Activated T-helper 2 cell treated with anti-CD3 and anti-CD28 coated beads, Interferon-gamma antibody, Interleukin-2, Interleukin-4, amounts not matched to agents 10 μg/mL and 5 μg/mL and 100 μg/mL, durations not matched to agents 14 hours and 24 hours and 36 hours (primary cell): ENCODE data around the gene PPP1R10. TPM values are rescaled to one million over a fixed set of nuclear protein-coding genes. Genes with fewer than 3 reads are reported as not detected.
A peak's percentile ranks its signal among the peaks of the same experiment; 100 is the strongest.

ENCODE experiments used
- DNase-seq: peaks from one replicate; pipeline ENCODE4 v3.0.0; 2021; ENCODE audit warnings: low spot score
- H3K27ac Mint-ChIP-seq: one replicate; pipeline ENCODE4 v1.8.0; 2021; ENCODE audit warnings: mixed read lengths
- H3K27me3 Mint-ChIP-seq: one replicate; pipeline ENCODE4 v1.8.0; 2021; ENCODE audit warnings: low read depth, mixed read lengths
- H3K36me3 Mint-ChIP-seq: one replicate; pipeline ENCODE4 v1.8.0; 2021; ENCODE audit warnings: low read depth, mixed read lengths
- H3K4me1 Mint-ChIP-seq: one replicate; pipeline ENCODE4 v1.8.0; 2021; ENCODE audit warnings: low read depth, mixed read lengths
- H3K4me3 Mint-ChIP-seq: one replicate; pipeline ENCODE4 v1.8.0; 2021; ENCODE audit warnings: low read depth, mild to moderate bottlenecking, moderate library complexity, mixed read lengths
- H3K9me3 Mint-ChIP-seq: one replicate; pipeline ENCODE4 v1.8.0; 2021; ENCODE audit warnings: mixed read lengths
- intact Hi-C: fragments of 100-400 bp; cut with micrococcal nuclease; formaldehyde crosslinking; loops from one replicate; pipeline ENCODE4 v1.15.1; 2023
- total RNA-seq: library from RNA; stranded (reverse); gene quantifications from 2 replicates; pipeline ENCODE4 v1.2.3, GENCODE V29; 2022

Gene PPP1R10
- total RNA-seq, 1 donor from 2014 or later, result 102 TPM

DNA sequence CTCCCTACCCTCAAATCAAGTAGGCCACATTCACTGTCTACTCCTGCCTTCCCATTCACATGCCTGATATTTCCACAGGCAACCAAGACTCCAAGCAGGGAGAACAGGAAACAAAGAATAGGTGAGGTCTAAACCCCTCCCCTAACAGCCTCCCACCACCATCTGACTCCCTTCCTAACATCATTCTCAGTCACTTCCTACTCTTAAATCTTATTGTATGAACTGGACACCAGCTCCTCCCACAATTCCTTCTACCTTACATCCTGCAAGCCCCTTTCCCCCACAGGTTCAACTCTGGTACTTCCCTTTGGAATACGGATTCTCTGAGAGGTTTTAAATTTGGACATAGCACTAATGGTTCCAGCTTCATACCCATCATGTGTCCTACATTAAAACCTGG lies 28.9 kb upstream of the PPP1R10 start:
- Mint-ChIP-seq H3K27ac (no peak overlapping the region), H3K36me3 (peaks cover 40% of the 10 kb centered on the region), H3K9me3 (no peaks in the 10 kb centered on the region), H3K4me3 (peak overlapping the region; percentile 88), H3K27me3 (no peaks in the 10 kb centered on the region), H3K4me1 (peaks cover 22% of the 10 kb centered on the region)
- intact Hi-C loops, result no loop called here
- no peak for DNase-seq

DNA sequence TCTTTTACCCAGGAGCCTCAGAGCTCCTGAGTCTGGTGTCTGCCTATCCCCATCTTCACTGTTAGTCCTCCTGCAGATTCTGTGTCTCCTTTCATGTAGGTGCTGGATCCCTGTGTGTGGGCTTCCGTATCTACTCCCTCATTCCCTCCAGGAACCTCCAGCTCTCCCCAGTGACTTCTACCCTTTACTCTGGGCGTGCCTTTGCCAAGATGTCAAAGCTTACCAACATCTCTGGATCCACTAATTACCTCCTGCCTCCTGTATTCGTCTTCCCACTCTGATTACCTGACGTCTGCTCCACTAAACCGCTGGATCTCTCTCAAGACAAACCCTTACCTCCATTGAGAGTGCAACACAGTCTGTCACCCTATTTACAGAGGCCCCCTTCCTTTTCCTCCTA lies 27.7 kb upstream of the PPP1R10 start:
- DNase-seq, result no peak
- Mint-ChIP-seq H3K36me3 (peaks cover 39% of the 10 kb centered on the region), H3K27ac (no peak overlapping the region), H3K27me3 (no peaks in the 10 kb centered on the region), H3K4me1 (peaks cover 26% of the 10 kb centered on the region), H3K9me3 (no peaks in the 10 kb centered on the region), H3K4me3 (no peak overlapping the region)
- intact Hi-C loops, result no loop called here

DNA sequence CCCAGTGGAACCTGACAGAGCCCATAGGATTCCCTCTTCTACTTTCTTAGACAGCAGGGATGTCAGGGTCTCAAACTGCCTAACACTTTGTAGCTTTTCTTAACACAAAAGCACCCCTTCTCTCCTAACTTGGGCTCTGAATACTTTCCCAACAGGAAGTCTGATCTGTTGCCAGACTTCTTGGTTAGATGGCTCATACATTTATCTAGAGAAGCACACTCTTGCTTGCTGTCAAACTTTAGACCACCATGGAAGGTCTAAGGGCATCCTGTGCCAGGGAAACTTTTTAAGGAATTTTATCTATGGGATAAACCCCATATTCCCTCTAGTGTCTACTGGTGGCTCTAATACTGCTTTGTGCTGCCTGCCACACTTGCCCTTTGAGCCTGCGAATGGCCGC lies 26.6 kb upstream of the PPP1R10 start:
- no peak for DNase-seq
- Mint-ChIP-seq H3K27ac (no peak overlapping the region), H3K4me1 (peaks cover 26% of the 10 kb centered on the region), H3K36me3 (peaks cover 35% of the 10 kb centered on the region), H3K4me3 (no peak overlapping the region), H3K27me3 (no peaks in the 10 kb centered on the region), H3K9me3 (no peaks in the 10 kb centered on the region)
- intact Hi-C loops, result no loop called here

- Mint-ChIP-seq H3K4me3 (no peak overlapping the region), H3K27me3 (no peaks in the 10 kb centered on the region), H3K27ac (no peak overlapping the region), H3K4me1 (peaks cover 13% of the 10 kb centered on the region), H3K9me3 (no peaks in the 10 kb centered on the region), H3K36me3 (peaks cover 34% of the 10 kb centered on the region)
- intact Hi-C loops, result no loop called here
- no peak for DNase-seq
These were observed 24.0 kb upstream of the PPP1R10 start for GRCh38 chr6:30641048-30641447.

GRCh38 chr6:30640481-30640880 lies 23.4 kb upstream of the PPP1R10 start:
- peaks cover 8% of the 10 kb centered on the region for H3K4me1 Mint-ChIP-seq
- H3K4me3 Mint-ChIP-seq, result no peak overlapping the region
- DNase-seq, result no peak
- H3K36me3 Mint-ChIP-seq, result peaks cover 34% of the 10 kb centered on the region
- H3K27ac Mint-ChIP-seq, result no peak overlapping the region
- H3K9me3 Mint-ChIP-seq, result no peaks in the 10 kb centered on the region
- intact Hi-C loops, result no loop called here
- H3K27me3 Mint-ChIP-seq, result no peaks in the 10 kb centered on the region

GRCh38 chr6:30635834-30636233 lies 18.8 kb upstream of the PPP1R10 start:
- Mint-ChIP-seq H3K36me3 (peaks cover 32% of the 10 kb centered on the region), H3K27me3 (no peaks in the 10 kb centered on the region), H3K4me1 (peaks cover 6% of the 10 kb centered on the region), H3K4me3 (no peak overlapping the region), H3K27ac (no peak overlapping the region), H3K9me3 (no peaks in the 10 kb centered on the region)
- intact Hi-C loops, result no loop called here
- DNase-seq, result no peak

GRCh38 chr6:30626484-30627366 lies 9.7 kb upstream of the PPP1R10 start, which contains the start of gene ATAT1:
Gene ATAT1, plus strand, starts transcription at chr6:30626874.
- peak; percentile 83 for DNase-seq
- intact Hi-C loops, result loop anchor here (1.0 kb wide), 2 partner anchors 8 to 21 kb away; partner anchors contain the start of gene C6orf136
- H3K27me3 Mint-ChIP-seq, result no peaks in the 10 kb centered on the region
- H3K27ac Mint-ChIP-seq, result peak within 1 kb of the TSS; percentile 98
- H3K4me3 Mint-ChIP-seq, result peak within 1 kb of the TSS; percentile 96
- no peaks in the 10 kb centered on the region for H3K9me3 Mint-ChIP-seq
- peaks cover 26% of the 10 kb centered on the region for H3K4me1 Mint-ChIP-seq
- peaks cover 49% of the 10 kb centered on the region for H3K36me3 Mint-ChIP-seq

GRCh38 chr6:30625511-30625910 lies 8.5 kb upstream of the PPP1R10 start:
- H3K27me3 Mint-ChIP-seq, result no peaks in the 10 kb centered on the region
- intact Hi-C loops, result no loop called here

DNA sequence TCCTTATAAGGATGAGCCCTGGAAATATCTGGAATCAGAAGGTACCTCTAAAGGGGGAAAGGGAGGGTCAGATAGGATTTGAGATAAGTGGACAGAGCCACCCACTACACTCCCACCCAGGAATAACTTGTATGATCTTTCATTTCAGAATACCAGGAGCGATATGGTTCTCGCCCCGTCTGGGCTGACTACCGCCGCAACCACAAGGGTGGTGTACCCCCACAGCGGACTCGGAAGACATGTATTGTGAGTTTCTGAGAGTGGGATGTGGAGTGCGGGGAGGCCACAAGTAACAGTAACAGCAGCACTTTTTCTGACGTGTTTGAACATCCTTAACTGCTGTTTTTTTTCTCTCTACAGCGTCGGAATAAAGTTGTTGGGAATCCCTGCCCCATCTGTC lies 2.5 kb upstream of the PPP1R10 start:
- no peaks in the 10 kb centered on the region for H3K9me3 Mint-ChIP-seq
- H3K27me3 Mint-ChIP-seq, result peaks cover 3% of the 10 kb centered on the region
- peaks cover 9% of the 10 kb centered on the region for H3K4me1 Mint-ChIP-seq
- H3K36me3 Mint-ChIP-seq, result peaks cover 64% of the 10 kb centered on the region
- no peak for DNase-seq
- H3K4me3 Mint-ChIP-seq, result peak overlapping the region; percentile 96
- intact Hi-C loops, result loop anchor here (5.0 to 10.0 kb wide), 2 partner anchors 653 to 925 kb away; partner anchors contain the start of genes ATP6V1G2, DDX39B, HLA-C and NFKBIL1
- H3K27ac Mint-ChIP-seq, result peak overlapping the region; percentile 17

More at GRCh38 chr6:30625511-30625910, 8.5 kb upstream of the PPP1R10 start:
- H3K36me3 Mint-ChIP-seq, result peaks cover 52% of the 10 kb centered on the region
- H3K4me1 Mint-ChIP-seq, result peaks cover 26% of the 10 kb centered on the region
- no peaks in the 10 kb centered on the region for H3K9me3 Mint-ChIP-seq
- peak overlapping the region; percentile 98 for H3K27ac Mint-ChIP-seq
- no peak overlapping the region for H3K4me3 Mint-ChIP-seq
- no peak for DNase-seq

GRCh38 chr6:30618270-30618797 lies 1.3 kb upstream of the PPP1R10 start:
- peaks cover 72% of the 10 kb centered on the region for H3K36me3 Mint-ChIP-seq
- H3K4me3 Mint-ChIP-seq, result peak overlapping the region; percentile 96
- intact Hi-C loops, result loop anchor here (1.0 to 10.0 kb wide), 3 partner anchors 8 to 926 kb away; partner anchors contain the start of genes ATAT1, ATP6V1G2, DDX39B and HLA-C
- H3K27me3 Mint-ChIP-seq, result peaks cover 3% of the 10 kb centered on the region
- peaks cover 20% of the 10 kb centered on the region for H3K4me1 Mint-ChIP-seq
- H3K9me3 Mint-ChIP-seq, result no peaks in the 10 kb centered on the region
- no peak for DNase-seq
- H3K27ac Mint-ChIP-seq, result peak overlapping the region; percentile 98

DNA sequence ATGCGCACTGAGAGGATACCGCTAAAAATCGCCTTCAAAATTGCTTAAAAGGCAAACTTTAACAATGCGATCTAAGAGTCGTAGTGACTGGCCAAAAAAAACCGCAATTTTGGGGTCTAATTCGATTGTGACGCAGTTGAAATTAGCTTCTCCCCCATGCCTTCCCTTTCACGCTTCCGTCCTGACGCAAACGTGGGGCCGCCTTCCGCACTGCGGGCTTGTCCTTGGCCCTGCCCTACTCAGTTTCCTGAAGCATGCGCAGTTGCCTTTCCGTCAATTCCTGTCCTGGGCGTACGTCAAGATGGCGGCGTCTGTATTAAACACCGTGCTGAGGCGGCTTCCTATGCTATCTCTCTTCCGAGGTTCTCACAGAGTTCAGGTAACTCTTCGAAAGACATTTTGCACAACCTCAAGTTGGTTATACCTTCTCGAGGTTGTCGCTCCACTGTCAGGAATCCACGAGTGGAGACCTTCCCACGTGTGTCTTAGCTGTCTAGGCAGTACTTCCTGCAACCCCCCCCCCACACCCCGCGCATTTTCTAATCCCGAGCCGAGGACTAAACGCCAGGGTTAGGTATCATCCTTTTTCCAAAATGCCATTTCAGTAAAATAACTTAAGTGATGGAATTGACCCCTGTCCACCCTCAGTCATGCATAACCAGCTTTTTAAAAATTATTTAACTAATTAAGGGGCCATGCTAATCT lies 674 bp upstream of the PPP1R10 start, which contains the start of gene MRPS18B:
TSS of gene MRPS18B (plus strand) at position 276 of the 705 bp plus-strand sequence. CDS start at position 302, 26 bp downstream.
- Mint-ChIP-seq H3K27me3 (peaks cover 3% of the 10 kb centered on the region), H3K36me3 (peaks cover 73% of the 10 kb centered on the region), H3K4me3 (peak within 1 kb of the TSS; percentile 96), H3K4me1 (peaks cover 26% of the 10 kb centered on the region), H3K9me3 (no peaks in the 10 kb centered on the region), H3K27ac (peak within 1 kb of the TSS; percentile 98)
- DNase-seq, result peak; percentile 97
- intact Hi-C loops, result loop anchor here (1.0 to 10.0 kb wide), 9 partner anchors 9 to 927 kb away; partner anchors contain the start of genes ABCF1, ATAT1, ATP6V1G2 and C6orf136
